ENCODE data around the gene PDLIM4.

PDLIM4 gene, protein sequence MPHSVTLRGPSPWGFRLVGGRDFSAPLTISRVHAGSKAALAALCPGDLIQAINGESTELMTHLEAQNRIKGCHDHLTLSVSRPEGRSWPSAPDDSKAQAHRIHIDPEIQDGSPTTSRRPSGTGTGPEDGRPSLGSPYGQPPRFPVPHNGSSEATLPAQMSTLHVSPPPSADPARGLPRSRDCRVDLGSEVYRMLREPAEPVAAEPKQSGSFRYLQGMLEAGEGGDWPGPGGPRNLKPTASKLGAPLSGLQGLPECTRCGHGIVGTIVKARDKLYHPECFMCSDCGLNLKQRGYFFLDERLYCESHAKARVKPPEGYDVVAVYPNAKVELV

GRCh38 chr5:132257131-132258101 lies at the start of gene PDLIM4:
TSS of gene PDLIM4 (plus strand) at chr5:132257696. CDS start at chr5:132257735, 39 bp downstream.
- no peaks in the 10 kb centered on the region; the same call in 1 of the 2 replicates for H3K36me3 ChIP-seq (ENCODE audit: control insufficient read depth, insufficient read depth, low read length)
- no peaks in the 10 kb centered on the region for H3K9me3 ChIP-seq (ENCODE audit: control insufficient read depth, insufficient read depth, low read depth, low read length)
- H3K9ac ChIP-seq (ENCODE audit: low read length), result peak within 1 kb of the TSS; percentile 61
- no peak within 1 kb of the TSS for H3K27ac ChIP-seq (ENCODE audit: low read depth, low read length)
- H3K4me1 ChIP-seq (ENCODE audit: control insufficient read depth, insufficient read depth, low read length), result peaks cover 31% of the 10 kb centered on the region
- H3K4me3 ChIP-seq (ENCODE audit: low read depth, low read length), result peak within 1 kb of the TSS; percentile 82
- H3K27me3 ChIP-seq (ENCODE audit: control insufficient read depth, insufficient read depth, low read length), result peaks cover 25% of the 10 kb centered on the region

- H3K36me3 ChIP-seq (ENCODE audit: control insufficient read depth, insufficient read depth, low read length), result peaks cover 7% of the 10 kb centered on the region
- H3K27me3 ChIP-seq (ENCODE audit: control insufficient read depth, insufficient read depth, low read length), result no peaks in the 10 kb centered on the region
- H3K27ac ChIP-seq (ENCODE audit: low read depth, low read length), result no peak overlapping the region
- no peaks in the 10 kb centered on the region for H3K4me1 ChIP-seq (ENCODE audit: control insufficient read depth, insufficient read depth, low read length)
- H3K4me3 ChIP-seq (ENCODE audit: low read depth, low read length), result no peak overlapping the region
- no peaks in the 10 kb centered on the region for H3K9me3 ChIP-seq (ENCODE audit: control insufficient read depth, insufficient read depth, low read depth, low read length)
- no peak overlapping the region for H3K9ac ChIP-seq (ENCODE audit: low read length)
These were observed 49.7 kb upstream of the PDLIM4 start for GRCh38 chr5:132207778-132208177.

GRCh38 chr5:132209131-132209530 lies 48.4 kb upstream of the PDLIM4 start:
- Histone ChIP-seq H3K9me3 (ENCODE audit: control insufficient read depth, insufficient read depth, low read depth, low read length) (no peaks in the 10 kb centered on the region), H3K36me3 (ENCODE audit: control insufficient read depth, insufficient read depth, low read length) (peaks cover 7% of the 10 kb centered on the region), H3K4me3 (ENCODE audit: low read depth, low read length) (no peak overlapping the region), H3K27me3 (ENCODE audit: control insufficient read depth, insufficient read depth, low read length) (no peaks in the 10 kb centered on the region), H3K9ac (ENCODE audit: low read length) (no peak overlapping the region), H3K27ac (ENCODE audit: low read depth, low read length) (no peak overlapping the region), H3K4me1 (ENCODE audit: control insufficient read depth, insufficient read depth, low read length) (no peaks in the 10 kb centered on the region)

- Histone ChIP-seq H3K36me3 (ENCODE audit: control insufficient read depth, insufficient read depth, low read length) (peaks cover 7% of the 10 kb centered on the region), H3K4me3 (ENCODE audit: low read depth, low read length) (no peak overlapping the region), H3K9me3 (ENCODE audit: control insufficient read depth, insufficient read depth, low read depth, low read length) (no peaks in the 10 kb centered on the region), H3K9ac (ENCODE audit: low read length) (no peak overlapping the region), H3K4me1 (ENCODE audit: control insufficient read depth, insufficient read depth, low read length) (no peaks in the 10 kb centered on the region), H3K27me3 (ENCODE audit: control insufficient read depth, insufficient read depth, low read length) (no peaks in the 10 kb centered on the region), H3K27ac (ENCODE audit: low read depth, low read length) (no peak overlapping the region)
These were observed 47.5 kb upstream of the PDLIM4 start for GRCh38 chr5:132209901-132210545.

DNA sequence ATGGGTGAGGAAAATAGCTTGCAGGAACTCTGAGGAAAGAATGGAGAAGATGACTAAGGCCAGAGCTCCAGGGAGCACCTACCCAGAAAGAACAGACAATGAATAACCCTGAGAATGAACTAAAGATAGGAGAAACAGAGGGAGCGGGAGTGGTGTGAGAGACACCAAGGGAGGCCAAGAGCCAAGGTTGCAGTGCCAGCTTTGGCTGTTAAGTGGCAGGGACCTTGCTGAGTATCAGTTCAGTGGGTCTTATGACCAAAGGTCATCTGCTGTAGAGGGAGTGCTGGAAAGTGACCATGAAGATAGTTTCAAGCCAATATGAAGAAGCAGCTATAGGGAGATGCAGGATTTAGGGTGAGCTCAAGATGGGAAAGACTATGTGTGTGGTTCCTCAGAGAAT lies 46.6 kb upstream of the PDLIM4 start:
- no peak overlapping the region for H3K4me3 ChIP-seq (ENCODE audit: low read depth, low read length)
- H3K36me3 ChIP-seq (ENCODE audit: control insufficient read depth, insufficient read depth, low read length), result peaks cover 7% of the 10 kb centered on the region
- no peaks in the 10 kb centered on the region for H3K9me3 ChIP-seq (ENCODE audit: control insufficient read depth, insufficient read depth, low read depth, low read length)
- H3K27ac ChIP-seq (ENCODE audit: low read depth, low read length), result no peak overlapping the region
- H3K27me3 ChIP-seq (ENCODE audit: control insufficient read depth, insufficient read depth, low read length), result no peaks in the 10 kb centered on the region
- H3K4me1 ChIP-seq (ENCODE audit: control insufficient read depth, insufficient read depth, low read length), result no peaks in the 10 kb centered on the region
- H3K9ac ChIP-seq (ENCODE audit: low read length), result no peak overlapping the region

- Histone ChIP-seq H3K4me1 (ENCODE audit: control insufficient read depth, insufficient read depth, low read length) (no peaks in the 10 kb centered on the region), H3K9ac (ENCODE audit: low read length) (no peak overlapping the region), H3K27ac (ENCODE audit: low read depth, low read length) (no peak overlapping the region), H3K4me3 (ENCODE audit: low read depth, low read length) (no peak overlapping the region), H3K27me3 (ENCODE audit: control insufficient read depth, insufficient read depth, low read length) (no peaks in the 10 kb centered on the region), H3K9me3 (ENCODE audit: control insufficient read depth, insufficient read depth, low read depth, low read length) (no peaks in the 10 kb centered on the region), H3K36me3 (ENCODE audit: control insufficient read depth, insufficient read depth, low read length) (peaks cover 7% of the 10 kb centered on the region)
These were observed 45.7 kb upstream of the PDLIM4 start for GRCh38 chr5:132211787-132212186.

DNA sequence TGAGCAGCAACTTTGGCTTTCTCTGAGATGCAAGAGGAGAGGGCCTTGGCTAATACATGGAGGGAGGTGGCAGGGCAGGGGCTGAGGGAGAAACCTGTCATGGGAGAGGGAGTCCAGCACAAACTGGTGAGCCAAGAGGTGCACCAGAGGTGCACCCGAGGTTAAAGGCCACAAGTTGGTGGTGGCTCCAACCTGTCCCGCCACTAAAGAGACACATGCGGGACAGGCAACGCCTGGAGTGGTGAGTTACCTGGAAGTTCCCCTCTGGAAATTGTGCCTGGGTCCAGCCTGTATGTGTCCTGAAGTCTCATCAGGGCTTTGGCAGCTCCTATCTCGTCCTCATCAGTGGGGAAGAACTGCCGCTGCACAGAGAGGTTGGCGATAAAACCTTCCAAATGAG lies 43.8 kb upstream of the PDLIM4 start:
- peaks cover 7% of the 10 kb centered on the region for H3K36me3 ChIP-seq (ENCODE audit: control insufficient read depth, insufficient read depth, low read length)
- no peak overlapping the region for H3K9ac ChIP-seq (ENCODE audit: low read length)
- no peaks in the 10 kb centered on the region for H3K9me3 ChIP-seq (ENCODE audit: control insufficient read depth, insufficient read depth, low read depth, low read length)
- H3K27ac ChIP-seq (ENCODE audit: low read depth, low read length), result no peak overlapping the region
- no peak overlapping the region for H3K4me3 ChIP-seq (ENCODE audit: low read depth, low read length)
- no peaks in the 10 kb centered on the region for H3K4me1 ChIP-seq (ENCODE audit: control insufficient read depth, insufficient read depth, low read length)
- H3K27me3 ChIP-seq (ENCODE audit: control insufficient read depth, insufficient read depth, low read length), result no peaks in the 10 kb centered on the region

GRCh38 chr5:132214491-132214890 lies 43.0 kb upstream of the PDLIM4 start:
- no peak overlapping the region for H3K9ac ChIP-seq (ENCODE audit: low read length)
- no peaks in the 10 kb centered on the region for H3K9me3 ChIP-seq (ENCODE audit: control insufficient read depth, insufficient read depth, low read depth, low read length)
- no peak overlapping the region for H3K27ac ChIP-seq (ENCODE audit: low read depth, low read length)
- H3K4me3 ChIP-seq (ENCODE audit: low read depth, low read length), result no peak overlapping the region
- no peaks in the 10 kb centered on the region for H3K27me3 ChIP-seq (ENCODE audit: control insufficient read depth, insufficient read depth, low read length)
- H3K4me1 ChIP-seq (ENCODE audit: control insufficient read depth, insufficient read depth, low read length), result no peaks in the 10 kb centered on the region
- H3K36me3 ChIP-seq (ENCODE audit: control insufficient read depth, insufficient read depth, low read length), result peaks cover 7% of the 10 kb centered on the region

GRCh38 chr5:132215329-132215728 lies 42.2 kb upstream of the PDLIM4 start:
- H3K36me3 ChIP-seq (ENCODE audit: control insufficient read depth, insufficient read depth, low read length), result peaks cover 3% of the 10 kb centered on the region; the same call in 1 of the 2 replicates
- H3K27ac ChIP-seq (ENCODE audit: low read depth, low read length), result no peak overlapping the region
- H3K9ac ChIP-seq (ENCODE audit: low read length), result no peak overlapping the region

DNA sequence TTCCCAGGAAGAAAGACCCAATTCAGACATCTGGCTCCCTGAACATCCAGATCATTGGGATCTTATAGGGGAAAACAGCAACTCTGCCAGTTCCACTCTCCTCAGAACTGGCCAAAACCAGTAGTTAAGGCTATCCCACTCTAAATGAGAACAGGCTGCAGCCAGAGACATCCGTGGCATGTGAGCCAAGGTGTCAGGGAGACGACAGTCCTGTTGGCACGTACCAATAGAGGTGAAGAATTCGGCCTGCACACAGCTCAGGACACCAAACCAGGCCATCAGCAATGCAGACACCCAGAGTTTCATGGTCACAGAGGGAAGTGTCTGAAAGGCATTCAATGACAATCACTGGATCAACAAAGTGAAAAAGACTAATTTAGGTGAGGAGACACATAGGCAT lies 39.2 kb upstream of the PDLIM4 start:
- Histone ChIP-seq H3K4me3 (ENCODE audit: low read depth, low read length) (no peak overlapping the region), H3K9me3 (ENCODE audit: control insufficient read depth, insufficient read depth, low read depth, low read length) (no peaks in the 10 kb centered on the region), H3K9ac (ENCODE audit: low read length) (no peak overlapping the region), H3K4me1 (ENCODE audit: control insufficient read depth, insufficient read depth, low read length) (no peaks in the 10 kb centered on the region), H3K27me3 (ENCODE audit: control insufficient read depth, insufficient read depth, low read length) (no peaks in the 10 kb centered on the region), H3K36me3 (ENCODE audit: control insufficient read depth, insufficient read depth, low read length) (no peaks in the 10 kb centered on the region), H3K27ac (ENCODE audit: low read depth, low read length) (no peak overlapping the region)

More at GRCh38 chr5:132215329-132215728, 42.2 kb upstream of the PDLIM4 start:
- Histone ChIP-seq H3K9me3 (ENCODE audit: control insufficient read depth, insufficient read depth, low read depth, low read length) (no peaks in the 10 kb centered on the region), H3K4me1 (ENCODE audit: control insufficient read depth, insufficient read depth, low read length) (no peaks in the 10 kb centered on the region), H3K4me3 (ENCODE audit: low read depth, low read length) (no peak overlapping the region), H3K27me3 (ENCODE audit: control insufficient read depth, insufficient read depth, low read length) (no peaks in the 10 kb centered on the region)
